Measurements from ENCODE around the gene ALDOA.

DNA sequence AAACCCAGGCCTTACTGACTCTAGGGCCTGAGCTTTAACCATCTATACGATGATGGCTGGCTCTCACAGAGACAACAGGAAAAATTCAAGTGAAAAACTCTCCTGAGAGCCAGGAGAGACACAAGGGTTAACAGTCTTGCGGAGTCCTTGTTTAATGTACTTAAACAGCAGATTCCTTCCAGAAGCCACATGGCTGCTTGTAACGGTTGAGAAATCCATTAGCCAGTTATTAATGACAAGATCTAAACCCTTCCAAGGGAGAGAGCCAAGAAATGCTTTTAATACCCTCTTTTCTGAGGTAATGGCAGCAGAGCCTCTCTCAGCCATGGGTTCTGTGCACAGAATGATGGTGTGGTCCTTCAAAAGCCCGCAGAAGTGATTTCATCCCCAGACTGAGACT is 5.2 kb upstream of the ALDOA start:
- TF ChIP-seq, protein P1, sequence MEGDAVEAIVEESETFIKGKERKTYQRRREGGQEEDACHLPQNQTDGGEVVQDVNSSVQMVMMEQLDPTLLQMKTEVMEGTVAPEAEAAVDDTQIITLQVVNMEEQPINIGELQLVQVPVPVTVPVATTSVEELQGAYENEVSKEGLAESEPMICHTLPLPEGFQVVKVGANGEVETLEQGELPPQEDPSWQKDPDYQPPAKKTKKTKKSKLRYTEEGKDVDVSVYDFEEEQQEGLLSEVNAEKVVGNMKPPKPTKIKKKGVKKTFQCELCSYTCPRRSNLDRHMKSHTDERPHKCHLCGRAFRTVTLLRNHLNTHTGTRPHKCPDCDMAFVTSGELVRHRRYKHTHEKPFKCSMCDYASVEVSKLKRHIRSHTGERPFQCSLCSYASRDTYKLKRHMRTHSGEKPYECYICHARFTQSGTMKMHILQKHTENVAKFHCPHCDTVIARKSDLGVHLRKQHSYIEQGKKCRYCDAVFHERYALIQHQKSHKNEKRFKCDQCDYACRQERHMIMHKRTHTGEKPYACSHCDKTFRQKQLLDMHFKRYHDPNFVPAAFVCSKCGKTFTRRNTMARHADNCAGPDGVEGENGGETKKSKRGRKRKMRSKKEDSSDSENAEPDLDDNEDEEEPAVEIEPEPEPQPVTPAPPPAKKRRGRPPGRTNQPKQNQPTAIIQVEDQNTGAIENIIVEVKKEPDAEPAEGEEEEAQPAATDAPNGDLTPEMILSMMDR (IDR thresholded peaks at IDR 0.05): no peak
- TF ChIP-seq POLR2A (IDR thresholded peaks at IDR 0.05): no peak

All from thyroid gland (tissue), 4 donors.